Small intestine (tissue), 7 donors: Measurements from ENCODE around the gene EPHB4. TPM values are rescaled to one million over a fixed set of nuclear protein-coding genes. Genes with fewer than 3 reads are reported as not detected.
A peak's percentile ranks its signal among the peaks of the same experiment; 100 is the strongest.

Source experiments
- DNase-seq, 2 donors: peaks; one replicate each; pipeline versions ENCODE4 v3.0.0 to v3.0.0-alpha.2; 2013
- FAIRE-seq: peaks from 2 replicates; lab custom pipeline; 2012; peaks lifted over from hg19 to GRCh38; lab: Jason Lieb, UNC
- H3K27ac ChIP-seq, 3 donors: one replicate each; pipeline ENCODE4 v1.5.1; 2013; ENCODE audit warnings: low read length in 2 of 3, mild to moderate bottlenecking in 2 of 3, control low read depth in 1 of 3, inconsistent platforms in 1 of 3, low read depth in 1 of 3, moderate library complexity in 1 of 3
- H3K27me3 ChIP-seq, 3 donors: one replicate each; pipeline ENCODE4 v1.6.1; 2013; ENCODE audit warnings: low read length in 3 of 3, inconsistent platforms in 1 of 3; ENCODE audit not compliant: control insufficient read depth in 3 of 3, insufficient read depth in 3 of 3
- H3K36me3 ChIP-seq, 3 donors: one replicate each; pipeline ENCODE4 v1.6.1; 2013; ENCODE audit warnings: low read length in 3 of 3, inconsistent platforms in 1 of 3, low read depth in 1 of 3, mild to moderate bottlenecking in 1 of 3, moderate library complexity in 1 of 3; ENCODE audit not compliant: control insufficient read depth in 3 of 3, insufficient read depth in 2 of 3
- H3K4me1 ChIP-seq, 3 donors: one replicate each; pipeline ENCODE4 v1.6.1; 2013; ENCODE audit warnings: low read length in 2 of 3, inconsistent platforms in 1 of 3, low read depth in 1 of 3, mild to moderate bottlenecking in 1 of 3, moderate library complexity in 1 of 3; ENCODE audit not compliant: control insufficient read depth in 3 of 3, insufficient read depth in 2 of 3
- H3K4me3 ChIP-seq, 3 donors: one replicate each; pipeline ENCODE4 v1.5.1; 2013; ENCODE audit warnings: low read length in 3 of 3, control low read depth in 1 of 3, inconsistent platforms in 1 of 3, low read depth in 1 of 3, mild to moderate bottlenecking in 1 of 3, moderate library complexity in 1 of 3
- H3K9me3 ChIP-seq, 2 donors: one replicate each; pipeline ENCODE4 v1.6.1; 2013; ENCODE audit warnings: low read depth in 1 of 2, low read length in 1 of 2; ENCODE audit not compliant: control insufficient read depth in 2 of 2, insufficient read depth in 1 of 2
- WGBS, 3 donors: extraction: QIAGEN DNeasy Blood & Tissue Kit; methylation state at CpG; one replicate each; pipeline ENCODE4 v1.1.7; 2013; 5-methylcytosine and 5-hydroxymethylcytosine counted together
- polyA plus RNA-seq, 4 donors: library from polyadenylated mRNA; stranded (reverse) in 3 of 4; unstranded in 1 of 4; fragments of 200-250 nt in 3 of 4; fragments of 120-200 nt in 1 of 4; gene quantifications; one replicate each; pipeline versions ENCODE4 v1.2.1 to v1.2.3, GENCODE V29; 2013
- donor health status: healthy with polysubstance abuse.
- donor health status: control.
- donor health status: control.
- donor health status: Bipolar disorder and iron deficiency.
- donor health status: healthy.

Gene EPHB4
- polyA plus RNA-seq, 4 donors = 1.3 to 53.9 (median 20.0) TPM

GRCh38 chr7:100867040-100867775 lies 39.9 kb upstream of the EPHB4 start, which contains the start of gene TRIP6:
Gene TRIP6, plus strand, starts transcription at chr7:100867387. Its CDS starts 111 bp downstream, at chr7:100867498.
- Histone ChIP-seq H3K27ac (peak within 1 kb of the TSS; percentile 64 to 94 (median 91)), H3K27me3 (no peaks in the 10 kb centered on the region), H3K36me3 (peaks cover 0 to 55% (median 0%) of the 10 kb centered on the region in 3 donors), H3K9me3 (no peaks in the 10 kb centered on the region), H3K4me1 (peaks cover 4 to 17% (median 4%) of the 10 kb centered on the region in 3 donors), H3K4me3 (peak within 1 kb of the TSS; percentile 47 to 92 (median 79))
- DNase-seq = peak; percentile 42 to 92
- 3 to 7% (median 3%) methylated on average over 31 to 42 of the region's 42 CpGs for WGBS, 3 donors
- FAIRE-seq = no peak

GRCh38 chr7:100866729-100867039 lies 39.4 kb upstream of the EPHB4 start:
- DNase-seq (no peak), FAIRE-seq (no peak)
- peaks cover 0 to 55% (median 0%) of the 10 kb centered on the region in 3 donors for H3K36me3 ChIP-seq
- H3K4me3 ChIP-seq = peak overlapping the region in 2 of 3 donors; percentile 47 to 79
- H3K27me3 ChIP-seq = no peaks in the 10 kb centered on the region
- peak overlapping the region in 2 of 3 donors; percentile 91 to 94 for H3K27ac ChIP-seq
- peaks cover 4 to 17% (median 4%) of the 10 kb centered on the region in 3 donors for H3K4me1 ChIP-seq
- H3K9me3 ChIP-seq = no peaks in the 10 kb centered on the region
- WGBS, 3 donors = 43 to 52% (median 48%) methylated on average over 4 to 5 of the region's 5 CpGs

- WGBS, 3 donors = 24 to 56% (median 39%) methylated on average over 33 to 46 of the region's 46 CpGs
- DNase-seq (peak in 1 of 2 donors; percentile 77), FAIRE-seq (no peak)
- H3K27ac ChIP-seq = peak overlapping the region; percentile 64 to 94 (median 91)
- H3K9me3 ChIP-seq = no peaks in the 10 kb centered on the region
- peaks cover 0 to 55% (median 0%) of the 10 kb centered on the region in 3 donors for H3K36me3 ChIP-seq
- H3K4me1 ChIP-seq = peaks cover 4 to 17% (median 4%) of the 10 kb centered on the region in 3 donors
- H3K27me3 ChIP-seq = no peaks in the 10 kb centered on the region
- peak overlapping the region in 1 of 3 donors; percentile 47 for H3K4me3 ChIP-seq
These were observed 38.8 kb upstream of the EPHB4 start for GRCh38 chr7:100865938-100866728.

- FAIRE-seq (no peak), DNase-seq (no peak)
- WGBS, 3 donors = 80 to 82% (median 81%) methylated on average over 17 of the region's 17 CpGs
- Histone ChIP-seq H3K36me3 (peaks cover 0 to 55% (median 0%) of the 10 kb centered on the region in 3 donors), H3K4me3 (peak overlapping the region in 1 of 3 donors; percentile 47), H3K27ac (peak overlapping the region in 2 of 3 donors; percentile 64 to 94), H3K27me3 (no peaks in the 10 kb centered on the region), H3K4me1 (peaks cover 4 to 17% (median 4%) of the 10 kb centered on the region in 3 donors), H3K9me3 (no peaks in the 10 kb centered on the region)
These were observed 38.1 kb upstream of the EPHB4 start for GRCh38 chr7:100865372-100865911.

GRCh38 chr7:100864263-100864845 lies 37.0 kb upstream of the EPHB4 start:
- H3K27me3 ChIP-seq = no peaks in the 10 kb centered on the region
- H3K36me3 ChIP-seq = peaks cover 0 to 59% (median 4%) of the 10 kb centered on the region in 3 donors
- 90 to 92% (median 91%) methylated on average over 12 of the region's 12 CpGs for WGBS, 3 donors
- H3K27ac ChIP-seq = no peak overlapping the region
- peaks cover 4 to 17% (median 4%) of the 10 kb centered on the region in 3 donors for H3K4me1 ChIP-seq
- H3K4me3 ChIP-seq = no peak overlapping the region
- FAIRE-seq (no peak), DNase-seq (no peak)
- H3K9me3 ChIP-seq = no peaks in the 10 kb centered on the region

- WGBS, 3 donors = 21 to 50% (median 39%) methylated on average over 10 of the region's 10 CpGs
- no peak overlapping the region for H3K27ac ChIP-seq
- no peaks in the 10 kb centered on the region for H3K9me3 ChIP-seq
- H3K27me3 ChIP-seq = no peaks in the 10 kb centered on the region
- H3K4me1 ChIP-seq = peaks cover 4 to 10% (median 4%) of the 10 kb centered on the region in 3 donors
- H3K4me3 ChIP-seq = no peak overlapping the region
- peak; percentile 52 to 89 for DNase-seq
- peaks cover 3 to 59% (median 4%) of the 10 kb centered on the region in 3 donors for H3K36me3 ChIP-seq
- FAIRE-seq = no peak
These were observed 36.2 kb upstream of the EPHB4 start for GRCh38 chr7:100863406-100863950.

GRCh38 chr7:100861616-100861985 lies 34.3 kb upstream of the EPHB4 start:
- no peak for DNase-seq

More at GRCh38 chr7:100861616-100861985, 34.3 kb upstream of the EPHB4 start:
- Histone ChIP-seq H3K27me3 (no peaks in the 10 kb centered on the region), H3K4me1 (peaks cover 4% of the 10 kb centered on the region in 3 donors), H3K27ac (no peak overlapping the region), H3K36me3 (peaks cover 4 to 70% (median 6%) of the 10 kb centered on the region in 3 donors), H3K4me3 (no peak overlapping the region), H3K9me3 (no peaks in the 10 kb centered on the region)
- no peak for FAIRE-seq
- WGBS, 3 donors = 95% methylated on average over 14 of the region's 14 CpGs
